Measurements from ENCODE around the gene EHBP1L1. TPM values are rescaled to one million over a fixed set of nuclear protein-coding genes. Genes with fewer than 3 reads are reported as not detected.

EHBP1L1 gene
- total RNA-seq, 2 donors from 2014 or later, result 6.2 to 9.8 TPM

GRCh38 chr11:65592858-65593517 is 17.1 kb downstream of the EHBP1L1 start:
- H3K4me1 ChIP-seq (ENCODE audit: control insufficient read depth, insufficient read depth, low read length), result no peaks in the 10 kb centered on the region
- no peak overlapping the region for H3K9ac ChIP-seq (ENCODE audit: extremely low read depth, low read length, poor library complexity, severe bottlenecking)
- no peak for TF ChIP-seq CTCF (conservative IDR thresholded peaks at IDR 0.05)
- H3K36me3 ChIP-seq (ENCODE audit: control insufficient read depth, insufficient read depth, low read length), result peaks cover 5% of the 10 kb centered on the region
- DNase-seq, result peak; percentile 70
- Mint-ChIP-seq H3K4me1 (peaks cover 2% of the 10 kb centered on the region), H3K27ac (no peak overlapping the region), H3K9me3 (no peaks in the 10 kb centered on the region), H3K27me3 (ENCODE audit: insufficient read depth) (peaks cover 63% of the 10 kb centered on the region), H3K4me3 (peak overlapping the region; percentile 39), H3K36me3 (ENCODE audit: low read depth) (peaks cover 6% of the 10 kb centered on the region)
- peaks cover 33% of the 10 kb centered on the region for H3K27me3 ChIP-seq (ENCODE audit: control insufficient read depth, insufficient read depth, low read length, poor library complexity, severe bottlenecking)
- H3K9me3 ChIP-seq (ENCODE audit: control insufficient read depth, low read length), result no peaks in the 10 kb centered on the region
- H3K27ac ChIP-seq (ENCODE audit: low read depth, low read length), result no peak overlapping the region
- H3K4me3 ChIP-seq (ENCODE audit: low read length), result no peak overlapping the region
- WGBS, 2 experiments (ENCODE audit: insufficient coverage in 1 of 2, insufficient read length in 1 of 2), result 76 to 78% methylated on average over 18 to 22 of the region's 22 CpGs

DNA sequence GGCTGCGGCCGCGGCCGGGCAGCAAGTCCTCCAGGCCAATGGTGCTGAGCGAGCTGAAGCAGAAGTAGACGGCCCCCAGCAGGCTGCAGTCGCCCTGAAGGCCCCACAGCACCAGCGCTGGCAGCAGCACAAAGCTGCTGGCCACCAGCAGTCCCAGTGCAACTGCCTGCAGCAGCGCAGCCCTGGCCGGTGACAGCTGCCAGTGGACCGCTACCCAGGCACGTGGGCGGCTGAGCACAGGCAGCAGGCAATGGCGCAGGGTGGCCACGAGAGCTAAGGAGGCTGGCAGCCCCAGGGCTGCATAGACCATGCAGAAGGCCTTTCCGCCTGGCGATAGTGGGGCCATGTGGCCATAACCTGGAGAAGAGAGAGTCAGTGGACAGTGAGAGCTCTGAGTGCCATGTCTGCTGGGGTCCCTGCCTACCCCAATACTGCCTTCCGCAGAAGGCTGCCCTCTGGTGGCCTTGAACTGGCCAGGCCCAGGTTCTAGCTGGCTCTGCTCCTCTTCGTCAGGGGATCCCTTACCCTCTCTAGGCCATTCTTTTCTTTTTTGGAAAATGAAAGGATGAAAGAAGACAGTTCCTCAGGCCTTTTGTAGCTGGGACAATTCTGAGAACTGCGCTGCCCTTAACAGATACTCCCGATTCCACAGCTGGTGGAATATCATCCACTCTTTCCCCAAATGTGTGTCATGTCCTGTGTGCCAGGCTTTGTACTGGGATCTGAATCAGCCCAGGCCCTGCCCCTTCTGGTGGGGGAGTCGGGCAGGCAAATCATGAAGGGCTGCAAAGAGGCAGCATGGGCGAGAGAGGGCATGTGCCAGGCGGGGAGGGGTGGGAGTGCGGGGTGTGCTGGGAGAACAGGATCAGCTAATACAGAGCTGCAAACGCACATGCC is 17.9 kb downstream of the EHBP1L1 start:
- no peak overlapping the region for H3K9ac ChIP-seq (ENCODE audit: extremely low read depth, low read length, poor library complexity, severe bottlenecking)
- no peak overlapping the region for H3K27ac ChIP-seq (ENCODE audit: low read depth, low read length)
- peaks cover 2% of the 10 kb centered on the region for H3K4me1 Mint-ChIP-seq
- 88 to 92% methylated on average over 15 to 26 of the region's 26 CpGs for WGBS, 2 experiments (ENCODE audit: insufficient coverage in 1 of 2, insufficient read length in 1 of 2)
- no peak overlapping the region for H3K27ac Mint-ChIP-seq
- peak; percentile 90 for TF ChIP-seq CTCF (conservative IDR thresholded peaks at IDR 0.05)
- peaks cover 33% of the 10 kb centered on the region for H3K27me3 ChIP-seq (ENCODE audit: control insufficient read depth, insufficient read depth, low read length, poor library complexity, severe bottlenecking)
- no peak overlapping the region for H3K4me3 Mint-ChIP-seq
- no peak overlapping the region for H3K4me3 ChIP-seq (ENCODE audit: low read length)
- DNase-seq, result peak; percentile 86
- no peaks in the 10 kb centered on the region for H3K9me3 Mint-ChIP-seq
- peaks cover 55% of the 10 kb centered on the region for H3K27me3 Mint-ChIP-seq (ENCODE audit: insufficient read depth)
- H3K9me3 ChIP-seq (ENCODE audit: control insufficient read depth, low read length), result no peaks in the 10 kb centered on the region
- no peaks in the 10 kb centered on the region for H3K4me1 ChIP-seq (ENCODE audit: control insufficient read depth, insufficient read depth, low read length)
- H3K36me3 ChIP-seq (ENCODE audit: control insufficient read depth, insufficient read depth, low read length), result peaks cover 13% of the 10 kb centered on the region
- H3K36me3 Mint-ChIP-seq (ENCODE audit: low read depth), result peaks cover 8% of the 10 kb centered on the region

- Histone ChIP-seq H3K9ac (ENCODE audit: extremely low read depth, low read length, poor library complexity, severe bottlenecking) (no peak overlapping the region), H3K36me3 (ENCODE audit: control insufficient read depth, insufficient read depth, low read length) (peaks cover 13% of the 10 kb centered on the region), H3K27me3 (ENCODE audit: control insufficient read depth, insufficient read depth, low read length, poor library complexity, severe bottlenecking) (peaks cover 30% of the 10 kb centered on the region), H3K9me3 (ENCODE audit: control insufficient read depth, low read length) (no peaks in the 10 kb centered on the region), H3K27ac (ENCODE audit: low read depth, low read length) (no peak overlapping the region), H3K4me1 (ENCODE audit: control insufficient read depth, insufficient read depth, low read length) (no peaks in the 10 kb centered on the region), H3K4me3 (ENCODE audit: low read length) (no peak overlapping the region)
- DNase-seq, result no peak
- Mint-ChIP-seq H3K4me3 (no peak overlapping the region), H3K4me1 (peaks cover 2% of the 10 kb centered on the region), H3K36me3 (ENCODE audit: low read depth) (peaks cover 12% of the 10 kb centered on the region), H3K9me3 (no peaks in the 10 kb centered on the region), H3K27me3 (ENCODE audit: insufficient read depth) (peaks cover 44% of the 10 kb centered on the region), H3K27ac (no peak overlapping the region)
- TF ChIP-seq CTCF (conservative IDR thresholded peaks at IDR 0.05), result no peak
- 93 to 96% methylated on average over 3 of the region's 3 CpGs for WGBS, 2 experiments (ENCODE audit: insufficient coverage in 1 of 2, insufficient read length in 1 of 2)
These were observed 19.3 kb downstream of the EHBP1L1 start for GRCh38 chr11:65595131-65595530.
